Skin epidermis (tissue), 12 donors: ENCODE results near the gene VPS26B.
A peak's percentile ranks its signal among the peaks of the same experiment; 100 is the strongest.

Experiments used
- H3K27ac ChIP-seq, 21 experiments: fragments of 200-600 bp; sonication (generic) in 11 of 21; one replicate each; pipeline ENCODE4 v1.5.0; 2020; ENCODE audit warnings: mild to moderate bottlenecking in 3 of 21, inconsistent platforms in 2 of 21, moderate library complexity in 2 of 21
- H3K4me3 ChIP-seq, 7 experiments: fragments of 200-600 bp; sonication (generic) in 2 of 7; one replicate each; pipeline ENCODE4 v1.5.0; 2020; ENCODE audit warnings: inconsistent platforms in 2 of 7, mild to moderate bottlenecking in 2 of 7, moderate library complexity in 1 of 7

Gene VPS26B

GRCh38 chr11:134229126-134229790, 4.8 kb downstream of the VPS26B start:
- no peak overlapping the region for H3K4me3 ChIP-seq
- H3K27ac ChIP-seq: peak overlapping the region in 3 of 21 experiments; percentile 2 to 17 (median 14)

DNA sequence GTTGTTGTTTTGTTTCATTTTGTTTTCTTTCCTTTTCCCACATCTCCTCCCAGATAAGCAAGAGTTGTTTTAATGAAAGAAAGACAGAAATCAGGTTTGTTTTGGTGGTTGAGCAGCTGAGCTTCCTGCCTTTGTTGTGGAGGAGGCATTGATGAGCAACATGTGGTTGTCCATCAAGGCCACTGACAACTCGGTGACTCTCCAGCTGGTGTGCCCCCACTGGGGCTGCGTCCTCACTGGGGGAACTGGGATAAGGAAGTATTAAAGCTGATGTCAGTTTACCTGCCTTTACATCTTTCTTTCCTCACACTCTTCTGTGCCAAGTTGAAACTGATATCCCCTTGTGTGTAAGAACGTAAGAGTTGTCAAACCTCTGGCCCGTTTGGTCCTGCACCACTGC, 5.9 kb downstream of the VPS26B start:
- Histone ChIP-seq H3K27ac (peak overlapping the region in 1 of 21 experiments; percentile 14), H3K4me3 (no peak overlapping the region)

DNA sequence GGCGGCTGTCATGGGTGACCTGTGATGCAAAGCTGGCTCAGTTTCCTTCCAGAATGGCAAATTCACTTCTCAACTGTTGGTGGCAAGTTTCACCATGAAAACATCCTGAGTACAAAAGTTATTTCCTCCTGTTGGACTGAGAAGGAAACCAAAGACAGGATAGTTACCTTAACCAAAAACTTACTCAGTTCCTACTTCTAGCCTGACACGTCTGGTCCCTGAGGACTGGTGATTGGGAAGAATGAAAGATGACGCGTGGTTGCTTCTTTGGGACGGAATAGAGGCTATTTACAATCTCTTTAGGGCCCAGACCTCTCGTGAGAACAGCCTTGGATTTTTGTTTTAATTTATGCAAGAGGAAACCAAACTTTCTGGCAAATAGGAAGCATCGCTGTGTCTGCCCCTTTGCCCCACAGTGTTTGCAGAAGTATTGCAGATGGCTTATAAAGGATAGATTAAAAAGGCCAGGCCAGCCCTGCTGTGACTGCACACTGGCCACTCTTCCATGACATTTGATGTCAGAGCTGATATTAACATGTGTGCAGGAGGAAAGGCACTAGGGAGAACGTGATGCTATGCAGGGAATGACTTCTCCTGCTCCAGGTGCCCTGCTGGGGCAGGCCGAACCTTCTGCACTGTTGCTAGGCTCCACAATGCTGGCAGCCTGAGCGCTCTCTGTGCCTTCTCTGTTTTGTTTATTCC, 7.6 kb downstream of the VPS26B start:
- Histone ChIP-seq H3K27ac (peak overlapping the region in 1 of 21 experiments; percentile 22), H3K4me3 (no peak overlapping the region)

- no peak overlapping the region for H3K4me3 ChIP-seq
- no peak overlapping the region for H3K27ac ChIP-seq
These were observed 9.3 kb downstream of the VPS26B start for GRCh38 chr11:134233729-134234179.

GRCh38 chr11:134235399-134235798, 10.9 kb downstream of the VPS26B start:
- Histone ChIP-seq H3K27ac (no peak overlapping the region), H3K4me3 (no peak overlapping the region)

DNA sequence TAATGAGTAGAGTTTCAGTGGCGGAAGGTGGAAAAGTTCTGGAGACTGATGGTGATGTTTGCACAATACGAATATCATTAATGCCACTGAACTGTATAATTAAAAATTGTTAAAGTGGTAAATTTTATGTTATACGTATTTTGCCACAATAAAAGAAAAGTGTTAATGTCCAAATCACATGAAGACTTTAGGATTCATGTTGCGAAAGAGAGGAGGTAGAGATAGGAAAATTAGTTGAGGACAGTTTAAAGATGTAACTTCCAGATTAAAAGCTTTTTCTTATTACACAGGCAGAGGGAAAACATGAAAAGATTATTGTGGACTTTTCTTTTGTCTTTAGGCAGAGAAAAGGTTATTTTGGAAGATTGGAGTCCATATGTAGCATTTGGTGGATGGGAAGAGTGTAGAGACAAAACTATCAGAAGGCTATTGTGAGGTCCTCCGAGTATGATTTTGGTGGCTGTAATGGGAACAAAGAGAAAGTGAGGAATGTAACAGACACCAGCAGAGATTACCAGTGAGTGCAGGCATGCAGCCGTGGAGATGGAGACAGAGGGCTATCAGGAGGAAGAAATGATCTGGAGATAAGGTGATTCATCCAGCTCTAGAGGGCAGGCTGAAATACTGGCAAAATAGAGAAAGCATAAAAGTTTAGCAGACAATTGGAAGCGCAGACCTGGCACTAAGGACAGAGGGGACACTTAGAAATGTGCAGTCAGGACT, 12.5 kb downstream of the VPS26B start:
- Histone ChIP-seq H3K27ac (no peak overlapping the region), H3K4me3 (no peak overlapping the region)

GRCh38 chr11:134237557-134237922, 13.1 kb downstream of the VPS26B start:
- Histone ChIP-seq H3K27ac (no peak overlapping the region), H3K4me3 (no peak overlapping the region)

GRCh38 chr11:134238956-134239355, 14.5 kb downstream of the VPS26B start:
- no peak overlapping the region for H3K27ac ChIP-seq

GRCh38 chr11:134240592-134240991, 16.1 kb downstream of the VPS26B start:
- Histone ChIP-seq H3K4me3 (no peak overlapping the region), H3K27ac (no peak overlapping the region)

More at GRCh38 chr11:134238956-134239355, 14.5 kb downstream of the VPS26B start:
- no peak overlapping the region for H3K4me3 ChIP-seq

- no peak overlapping the region for H3K27ac ChIP-seq
- H3K4me3 ChIP-seq: no peak overlapping the region
These were observed 17.9 kb downstream of the VPS26B start for GRCh38 chr11:134242376-134242775.

DNA sequence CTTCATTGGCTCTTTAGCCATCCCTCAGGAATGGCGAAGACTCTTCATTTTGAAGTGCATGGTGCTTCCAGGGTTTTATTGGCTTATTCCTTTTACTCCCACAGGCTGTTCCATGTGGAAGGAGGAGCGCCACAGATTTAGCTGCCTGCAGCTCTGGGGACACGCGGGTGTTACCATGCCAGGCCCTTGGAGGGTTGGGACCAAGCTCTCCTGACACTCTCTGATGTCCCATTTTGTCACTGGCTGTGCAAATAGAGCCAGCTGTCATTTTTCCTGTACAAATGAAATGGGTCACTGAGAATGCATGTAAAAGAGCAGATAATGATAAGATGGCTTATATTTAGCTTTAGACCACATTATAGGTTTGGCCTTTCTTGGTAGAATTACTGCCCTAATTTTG, 19.4 kb downstream of the VPS26B start:
- H3K4me3 ChIP-seq: no peak overlapping the region
- H3K27ac ChIP-seq: no peak overlapping the region

DNA sequence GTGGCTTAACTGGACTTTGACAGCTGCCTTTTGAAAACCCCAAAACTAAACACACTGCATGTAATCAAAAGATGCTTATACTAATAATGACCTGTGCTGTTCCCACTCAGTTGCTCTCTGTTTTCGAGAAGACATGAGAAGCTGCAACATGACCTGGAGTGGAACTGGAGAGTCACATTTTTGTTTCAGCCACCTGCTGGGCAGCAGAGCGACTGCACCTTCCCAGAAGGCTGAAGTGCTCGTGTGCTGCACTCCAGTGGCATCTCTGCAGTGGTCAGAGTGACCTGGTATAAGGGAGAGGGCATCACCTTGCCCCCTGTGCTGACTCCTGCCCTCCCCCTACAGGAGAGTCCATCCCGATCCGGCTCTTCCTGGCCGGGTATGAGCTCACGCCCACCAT, 20.1 kb downstream of the VPS26B start:
- Histone ChIP-seq H3K27ac (no peak overlapping the region), H3K4me3 (no peak overlapping the region)

GRCh38 chr11:134245434-134245833, 21.0 kb downstream of the VPS26B start:
- no peak overlapping the region for H3K4me3 ChIP-seq
- H3K27ac ChIP-seq: no peak overlapping the region

DNA sequence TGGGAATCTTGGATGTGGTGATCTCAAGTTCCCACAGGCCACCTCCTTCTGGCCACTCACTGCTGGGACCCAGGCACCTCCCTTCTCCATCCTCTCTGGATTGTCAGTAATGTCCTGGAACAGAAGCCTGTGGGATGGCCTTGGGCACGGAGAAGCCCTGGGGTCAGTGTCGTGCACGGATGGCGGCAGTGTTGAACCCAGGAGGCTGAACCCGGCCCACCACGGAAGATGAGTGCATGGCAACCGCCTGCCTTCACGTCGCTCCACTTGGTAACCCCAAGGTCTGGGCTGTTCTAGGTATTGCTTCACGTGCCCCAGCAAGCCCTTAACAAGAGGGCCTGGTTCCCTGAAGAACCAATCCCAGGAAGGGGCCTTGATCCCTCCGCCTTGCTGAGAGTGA, 21.6 kb downstream of the VPS26B start:
- H3K27ac ChIP-seq: no peak overlapping the region
- no peak overlapping the region for H3K4me3 ChIP-seq

DNA sequence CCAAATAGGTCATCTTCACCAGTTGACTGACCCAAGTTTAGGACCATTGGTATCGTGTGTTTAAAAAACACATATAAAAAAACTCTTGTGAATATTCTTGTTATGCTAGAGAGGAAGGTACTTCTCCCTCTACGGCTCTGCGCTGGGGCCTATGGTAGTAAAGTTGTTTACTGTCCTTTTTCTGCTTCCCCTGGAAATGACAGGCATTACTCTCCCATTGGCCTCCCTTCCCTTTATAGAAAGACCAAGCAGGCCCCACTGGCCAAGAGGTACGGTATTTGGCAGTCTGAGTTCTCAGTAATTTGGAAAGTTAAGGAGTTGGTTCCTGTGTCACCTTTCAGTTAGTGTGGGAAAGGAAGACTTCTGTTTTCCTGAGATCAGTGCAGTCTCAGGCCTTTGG, 22.2 kb downstream of the VPS26B start:
- Histone ChIP-seq H3K4me3 (no peak overlapping the region), H3K27ac (no peak overlapping the region)

- Histone ChIP-seq H3K27ac (no peak overlapping the region), H3K4me3 (no peak overlapping the region)
These were observed 24.5 kb downstream of the VPS26B start for GRCh38 chr11:134248910-134249480.

DNA sequence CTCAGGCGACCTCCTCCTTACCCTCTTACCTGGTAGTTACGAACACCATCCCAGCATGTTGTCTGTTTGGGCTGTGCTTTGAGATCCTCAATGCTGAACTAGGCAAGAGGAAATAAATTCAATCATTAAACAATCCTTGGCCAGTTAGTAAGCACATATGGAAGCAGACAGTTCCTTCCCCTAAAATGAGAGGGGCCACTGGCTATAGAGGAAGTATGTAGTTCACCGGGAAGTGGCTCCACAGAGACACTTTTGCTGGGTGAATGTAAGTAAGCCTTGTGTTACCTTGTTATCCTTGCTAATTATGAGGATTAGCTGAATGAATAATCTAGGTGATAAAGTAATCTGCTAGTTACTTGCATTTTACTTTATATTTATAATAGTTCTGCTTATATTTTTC, 25.8 kb downstream of the VPS26B start:
- no peak overlapping the region for H3K4me3 ChIP-seq
- no peak overlapping the region for H3K27ac ChIP-seq

DNA sequence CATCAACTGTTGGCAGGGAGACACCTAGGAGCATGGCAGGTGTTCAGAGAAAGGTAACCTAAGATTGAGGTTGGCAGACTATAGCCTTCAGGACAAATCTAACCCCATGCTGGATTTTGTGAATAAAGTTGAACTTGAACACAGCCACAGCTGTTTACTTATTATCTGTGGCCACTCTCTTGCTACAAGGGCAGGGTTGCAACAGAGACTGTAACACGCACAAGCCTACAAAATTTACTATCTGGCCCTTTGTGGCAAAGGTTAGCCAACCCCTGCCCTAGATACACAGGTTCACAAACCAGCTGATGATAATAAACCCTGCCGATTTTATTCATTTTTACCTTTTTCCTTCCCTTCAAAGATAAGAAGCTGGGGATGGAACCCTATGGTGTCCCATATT, 26.2 kb downstream of the VPS26B start:
- Histone ChIP-seq H3K4me3 (no peak overlapping the region), H3K27ac (no peak overlapping the region)

- peak overlapping the region; percentile 63 to 97 (median 90) for H3K4me3 ChIP-seq
- H3K27ac ChIP-seq: peak overlapping the region in 18 of 21 experiments; percentile 26 to 93 (median 82)
These were observed 28.1 kb downstream of the VPS26B start for GRCh38 chr11:134252346-134253187.
